HG03342 (cell line): ENCODE results near the gene B4GALT1.
"Not testable (repeated sequence)": the region's sequence is repeated elsewhere in the genome, so short reads cannot be mapped to it uniquely, and the experiment has no call there.

Source experiments
- ATAC-seq: cut with Tn5 transposase; IDR thresholded peaks from one replicate; pipeline ENCODE4 v1.9.1; 2021; ENCODE audit warnings: mild to moderate bottlenecking, moderate library complexity; ENCODE audit not compliant: unreplicated experiment

B4GALT1 gene

GRCh38 chr9:33163433-33164137 lies 3.6 kb downstream of the B4GALT1 start:
- ATAC-seq = no peak

DNA sequence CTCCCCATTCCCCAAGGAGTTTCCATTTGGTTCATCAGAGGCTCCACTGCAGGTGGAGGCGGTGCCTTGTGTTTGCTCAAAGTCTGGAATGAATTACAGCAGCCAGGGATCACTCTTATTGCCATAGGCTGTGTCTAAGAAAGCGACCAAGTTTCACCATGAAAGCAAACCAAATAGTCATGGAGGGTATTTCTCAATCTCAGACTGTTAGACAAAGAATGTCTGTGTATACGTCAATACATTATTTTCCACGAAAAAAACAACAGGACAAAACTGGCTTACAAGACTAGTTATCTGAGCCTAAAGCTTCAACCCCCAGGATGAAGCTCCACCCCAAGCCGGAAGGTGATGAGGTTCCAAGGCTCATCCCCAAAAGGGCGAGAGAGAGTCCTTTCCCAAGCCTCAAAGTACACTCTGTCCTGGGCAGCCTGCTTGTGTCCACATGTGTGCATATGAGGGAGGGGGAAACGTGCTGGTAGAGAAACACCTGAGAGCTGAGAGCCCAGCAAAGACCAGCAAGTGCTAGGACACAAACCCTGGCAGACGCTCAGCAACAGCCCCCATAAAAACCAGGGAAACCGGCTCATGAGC lies 4.3 kb downstream of the B4GALT1 start:
- ATAC-seq = no peak

DNA sequence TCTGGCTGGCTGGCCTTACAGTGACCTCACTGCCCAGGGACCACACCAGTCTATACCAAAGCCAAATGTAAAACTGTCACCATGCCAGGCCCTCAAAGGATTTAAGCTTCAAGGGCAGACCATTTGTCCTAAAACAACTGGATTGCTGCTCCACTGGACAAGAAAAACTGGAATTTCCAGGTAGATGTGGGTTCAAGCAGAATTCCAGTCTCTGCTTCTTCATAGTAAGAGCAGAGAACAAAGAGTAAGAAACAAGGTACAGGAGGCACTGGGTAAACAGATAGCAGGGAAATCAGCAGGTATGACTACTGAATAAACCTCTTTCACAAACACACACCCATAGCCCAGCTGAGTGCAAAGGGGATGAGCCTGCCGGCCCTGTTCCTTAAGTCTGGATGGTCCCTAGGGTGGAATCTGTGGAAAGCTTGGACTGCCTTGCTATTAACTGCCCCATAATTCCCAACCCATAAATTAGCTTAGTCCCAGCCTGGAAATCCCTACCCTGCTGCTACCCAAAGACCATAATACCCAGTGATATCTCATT lies 5.5 kb downstream of the B4GALT1 start:
- no peak for ATAC-seq

GRCh38 chr9:33161011-33161588 lies 6.0 kb downstream of the B4GALT1 start:
- peak; percentile 23 for ATAC-seq

DNA sequence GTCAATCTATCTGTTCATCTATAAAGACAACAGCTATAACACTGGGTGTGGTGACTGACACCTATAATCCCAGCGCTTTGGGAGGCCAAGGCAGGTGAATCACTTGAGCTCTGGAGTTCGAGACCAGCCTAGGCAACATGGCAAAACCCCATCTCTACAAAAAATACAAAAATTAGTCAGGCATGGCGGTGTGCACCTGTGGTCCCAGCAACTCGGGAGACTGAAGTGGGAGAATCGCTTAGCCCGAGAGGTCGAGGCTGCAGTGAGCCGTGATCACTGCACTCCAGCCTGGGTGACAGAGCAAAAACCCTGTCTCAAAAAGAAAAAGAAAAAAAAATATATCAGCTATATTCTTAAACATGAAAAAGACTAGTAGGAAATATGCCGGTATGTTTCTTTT lies 6.7 kb downstream of the B4GALT1 start:
- ATAC-seq = not testable (repeated sequence)

DNA sequence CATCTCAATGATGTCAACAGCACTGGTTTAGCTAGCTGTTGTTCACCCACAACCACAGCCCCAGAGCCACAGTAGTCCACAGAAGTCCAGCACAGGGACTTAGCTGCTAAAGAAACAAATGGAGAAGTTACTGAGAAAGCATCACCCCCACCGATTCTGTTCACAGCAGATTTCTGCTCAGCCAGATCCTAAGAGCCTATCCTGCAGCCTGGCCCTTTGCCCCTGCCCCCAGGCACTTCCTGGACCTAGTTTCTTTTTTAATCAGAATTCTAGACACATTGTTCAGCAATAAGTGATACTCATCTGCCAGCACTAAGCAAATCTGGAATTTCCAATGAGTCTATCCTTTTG lies 7.4 kb downstream of the B4GALT1 start:
- ATAC-seq = no peak

DNA sequence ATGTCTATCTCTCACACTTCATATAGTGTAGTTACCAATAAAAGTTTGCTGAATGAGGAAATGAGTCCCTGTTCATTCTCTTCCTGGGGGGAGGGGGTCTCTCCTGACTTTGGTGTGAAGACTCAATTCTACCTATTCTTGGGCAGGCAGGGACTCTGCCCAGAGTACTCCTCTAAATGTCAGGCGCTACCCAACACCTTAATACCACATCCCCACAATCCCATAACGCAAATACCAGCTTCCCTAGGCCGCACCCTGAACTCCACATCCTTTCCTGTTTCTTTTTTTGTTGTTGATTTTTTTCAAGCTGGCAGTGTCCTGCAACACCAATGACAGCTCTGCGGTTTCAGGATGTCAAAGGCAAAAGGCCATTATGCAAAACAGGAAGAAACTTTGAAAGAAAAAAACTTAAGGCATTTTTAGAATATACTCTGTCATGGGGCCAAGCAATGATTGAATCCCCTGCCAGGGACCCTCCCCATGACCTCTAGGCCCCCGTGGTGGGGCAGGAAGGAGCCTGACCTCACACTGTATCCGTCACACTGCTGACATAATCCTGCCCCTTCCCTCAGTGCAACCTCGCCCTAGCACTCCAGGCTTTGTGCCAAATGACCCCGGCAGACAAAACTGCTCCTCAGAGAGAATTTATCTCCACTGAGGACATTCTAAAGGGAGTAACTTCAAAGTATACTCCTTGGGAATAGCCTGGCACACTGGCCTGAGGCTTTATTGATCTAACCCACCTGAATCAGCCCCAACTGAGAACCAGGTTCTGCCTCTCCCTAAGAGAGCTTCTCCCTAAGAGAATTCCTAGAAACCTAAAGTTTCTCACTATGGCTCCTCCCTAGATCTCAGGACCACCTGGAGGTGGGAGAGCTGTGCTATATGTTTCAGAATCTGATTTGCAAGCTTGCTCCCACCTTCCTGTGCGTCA lies 8.0 kb downstream of the B4GALT1 start:
- ATAC-seq = no peak

DNA sequence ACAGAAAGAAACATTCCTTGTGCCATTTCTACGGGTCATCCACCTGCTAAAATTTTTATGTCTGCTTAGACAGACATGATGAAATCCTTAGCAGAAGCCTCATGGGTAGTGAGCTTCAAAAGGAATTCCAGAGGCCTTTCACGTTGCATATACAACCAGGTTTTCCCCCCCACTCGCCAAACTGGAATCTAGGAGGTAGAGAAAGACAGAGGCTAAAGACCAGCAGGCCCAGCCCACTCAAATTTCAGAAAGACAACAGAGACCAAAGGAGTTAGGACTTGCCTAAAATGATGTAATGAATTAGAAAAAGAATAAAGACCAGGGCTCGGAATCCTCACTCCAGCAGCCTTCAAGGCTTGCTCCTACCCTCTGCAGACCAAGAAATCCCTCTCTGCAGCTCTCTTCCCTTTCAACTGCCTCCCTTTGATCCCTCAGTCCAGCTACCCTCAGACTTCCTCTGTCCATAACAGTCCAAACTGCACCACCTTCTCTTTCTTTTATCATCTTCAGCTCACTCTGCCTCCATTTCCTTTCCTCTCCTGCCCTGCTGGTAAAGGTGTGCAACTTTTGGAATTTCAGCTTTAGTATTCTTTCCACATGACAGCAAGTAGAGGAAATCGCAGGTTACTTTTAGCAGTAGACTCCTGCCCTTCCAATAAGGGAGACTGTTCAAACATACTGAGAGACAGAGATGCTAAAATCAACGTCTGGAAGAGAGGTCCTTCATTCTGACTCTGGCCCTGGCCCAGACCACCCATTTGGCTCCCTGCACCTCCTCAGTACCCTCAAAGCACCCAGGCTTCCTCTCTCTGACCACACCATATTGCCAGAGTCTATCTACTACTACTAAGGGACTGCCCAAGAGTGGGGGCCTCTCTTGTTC lies 8.9 kb downstream of the B4GALT1 start:
- ATAC-seq = no peak

DNA sequence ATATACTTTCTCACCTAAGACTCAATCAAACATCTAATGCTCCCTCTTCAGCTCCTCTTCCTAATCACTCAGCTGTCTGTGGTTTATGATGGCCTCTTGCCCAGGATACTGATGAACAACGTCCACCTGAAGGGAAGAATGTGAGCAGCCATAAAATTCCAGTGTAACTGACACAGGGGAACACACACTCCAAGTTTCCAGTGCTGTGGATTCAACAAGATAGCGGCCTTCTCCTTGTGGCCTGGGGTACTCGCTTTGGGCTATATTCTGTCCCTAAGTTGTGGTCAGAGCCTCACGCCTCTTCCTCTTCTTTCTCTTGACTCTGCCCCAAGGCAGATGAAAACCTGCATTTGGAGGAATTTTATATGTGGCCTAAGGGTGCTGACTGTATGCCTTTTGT lies 11.7 kb downstream of the B4GALT1 start:
- no peak for ATAC-seq

GRCh38 chr9:33154371-33154770 lies 12.8 kb downstream of the B4GALT1 start:
- ATAC-seq = no peak

- peak; percentile 49 for ATAC-seq
Measured at GRCh38 chr9:33153666-33154065, 13.5 kb downstream of the B4GALT1 start.

GRCh38 chr9:33153001-33153400 lies 14.1 kb downstream of the B4GALT1 start:
- ATAC-seq = no peak

DNA sequence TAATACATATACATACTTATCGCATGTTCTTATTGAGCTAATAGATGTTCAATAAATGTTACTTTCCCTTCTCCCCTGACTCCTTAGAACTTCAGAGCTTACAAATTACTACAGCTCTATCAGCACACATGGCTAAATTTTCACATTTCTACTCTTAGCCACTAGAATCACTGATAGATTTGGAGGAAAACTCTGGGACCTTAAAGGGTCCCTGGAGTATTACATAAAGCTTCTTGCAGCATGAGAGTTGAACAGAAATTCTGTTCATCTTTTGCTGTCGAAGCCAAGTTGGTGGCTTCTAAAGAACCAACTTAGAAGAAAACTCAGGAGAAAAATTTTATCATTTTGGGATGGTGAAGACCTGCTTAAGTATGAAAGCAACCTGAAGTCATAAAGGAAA lies 15.5 kb downstream of the B4GALT1 start:
- ATAC-seq = no peak

- no peak for ATAC-seq
Measured at GRCh38 chr9:33151007-33151557, 16.1 kb downstream of the B4GALT1 start.

DNA sequence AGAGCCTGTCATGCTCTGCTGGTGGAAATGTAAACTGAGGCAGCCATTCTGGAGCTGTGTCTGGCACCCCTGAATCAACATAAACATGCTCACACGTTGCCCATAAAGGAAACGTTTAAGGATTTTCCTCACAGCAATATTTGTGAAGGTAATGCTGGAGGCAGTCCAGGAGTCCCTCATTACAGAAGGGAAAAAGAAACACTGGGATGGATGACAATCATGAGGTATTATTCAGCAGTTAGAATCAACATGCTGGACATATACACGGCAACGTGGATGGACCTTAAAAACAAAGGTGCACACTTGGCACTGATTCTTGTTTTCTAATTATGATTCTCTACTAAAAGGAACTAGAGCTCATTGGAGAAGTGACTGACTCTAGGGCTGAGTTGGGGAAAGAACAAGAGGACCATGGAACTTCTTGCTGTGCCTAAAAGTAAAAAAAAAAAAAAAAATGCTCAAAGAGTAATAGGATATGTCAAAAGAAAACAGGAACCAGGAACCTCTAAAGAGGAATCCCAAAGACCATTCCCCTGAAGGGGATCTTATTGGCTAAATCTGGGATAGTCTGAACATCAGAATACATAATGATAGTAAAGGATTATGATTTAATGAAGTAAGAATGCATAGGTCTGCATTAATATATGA lies 18.6 kb downstream of the B4GALT1 start:
- ATAC-seq = no peak

DNA sequence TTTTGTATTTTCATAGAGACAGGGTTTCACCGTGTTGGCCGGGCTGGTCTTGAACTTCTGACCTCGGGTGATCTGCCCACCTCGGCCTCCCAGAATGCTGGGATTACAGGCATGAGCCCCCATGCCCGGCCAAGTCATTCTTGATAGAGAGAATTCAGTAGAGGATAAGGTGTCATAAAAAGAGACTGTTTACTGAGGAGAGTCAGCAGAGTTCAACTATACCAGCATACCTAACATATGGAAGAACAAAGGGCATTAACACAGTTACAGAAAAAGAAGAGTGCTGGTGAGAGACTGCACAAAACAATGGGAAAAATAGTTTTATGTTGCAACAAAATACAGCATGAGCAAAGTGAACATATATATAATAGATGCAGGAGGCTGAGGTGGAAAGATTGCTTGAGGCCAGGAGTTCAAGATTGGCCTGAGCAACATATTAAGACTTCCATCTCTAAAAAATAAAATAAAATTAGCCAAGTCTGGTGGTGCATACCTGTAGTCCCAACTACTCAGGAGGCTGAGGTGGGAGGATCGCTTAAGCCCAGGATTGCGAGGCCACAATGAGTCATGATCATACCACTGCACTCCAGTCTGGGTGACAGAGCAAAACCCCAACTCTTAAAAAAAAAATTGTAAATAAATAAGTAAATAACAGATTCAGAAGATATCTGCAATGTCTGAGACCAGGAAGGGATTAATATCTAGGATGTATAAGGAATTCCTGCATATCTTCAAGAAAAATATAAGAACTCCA lies 19.5 kb downstream of the B4GALT1 start:
- no peak for ATAC-seq

- ATAC-seq = no peak
Measured at GRCh38 chr9:33146298-33146697, 20.8 kb downstream of the B4GALT1 start.

DNA sequence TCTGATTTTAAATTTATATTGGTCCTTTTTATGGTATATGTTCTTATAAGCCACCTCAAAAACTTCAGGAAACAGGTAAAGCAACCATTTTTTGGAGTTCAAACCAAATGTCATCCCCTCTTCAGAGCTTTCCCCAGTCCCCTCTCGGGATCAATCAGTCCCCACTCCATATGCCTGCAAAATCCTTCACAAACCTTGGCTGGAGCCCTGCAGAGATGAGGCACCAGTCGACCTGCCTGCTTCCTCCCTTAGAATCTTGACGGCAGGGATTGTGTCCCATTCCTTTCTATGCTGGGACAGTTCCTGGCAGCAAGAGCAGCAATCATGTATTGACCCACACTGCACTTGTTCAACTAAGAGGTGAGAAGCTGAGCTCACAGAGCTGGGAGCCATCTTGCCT lies 22.6 kb downstream of the B4GALT1 start:
- ATAC-seq = no peak

- ATAC-seq = no peak
Measured at GRCh38 chr9:33143241-33143661, 23.9 kb downstream of the B4GALT1 start.
